Measurements from ENCODE around the gene MYH7. TPM values are rescaled to one million over a fixed set of nuclear protein-coding genes. Genes with fewer than 3 reads are reported as not detected.
"Not testable (repeated sequence)": the region's sequence is repeated elsewhere in the genome, so short reads cannot be mapped to it uniquely, and the experiment has no call there.

MYH7 gene
- total RNA-seq, 1 experiment from 2014 or later = not detected

- no peak overlapping the region for H3K27ac ChIP-seq (ENCODE audit: low read depth, low read length, poor library complexity, severe bottlenecking)
- no TSS peak for BruUV-seq (replicated peaks)
- no peak for DNase-seq (ENCODE audit: low spot score)
- TF ChIP-seq CTCF (conservative IDR thresholded peaks at IDR 0.05; ENCODE audit: low read depth, low read length) = no peak
- TF ChIP-seq EZH2 (IDR thresholded peaks at IDR 0.05; ENCODE audit: borderline replicate concordance, low read depth, low read length, poor library complexity, severe bottlenecking) = no peak
- H3K36me3 ChIP-seq (ENCODE audit: insufficient read depth, low read length, poor library complexity, severe bottlenecking) = no peaks in the 10 kb centered on the region
- ChIA-PET CTCF (no interaction called here), POLR2A (ENCODE audit: low non-redundant PET) (no interaction called here)
- H3K9me3 ChIP-seq (ENCODE audit: low read depth, low read length, poor library complexity, severe bottlenecking) = no peaks in the 10 kb centered on the region
- no peak overlapping the region for H3K4me3 ChIP-seq (ENCODE audit: low read depth, low read length, poor library complexity, severe bottlenecking)
- H3K27me3 ChIP-seq (replicated peaks; ENCODE audit: insufficient read depth, low read depth, low read length, poor library complexity) = peaks cover 4% of the 10 kb centered on the region
- no peaks in the 10 kb centered on the region for H3K4me1 ChIP-seq (ENCODE audit: insufficient read depth, low read length, poor library complexity, severe bottlenecking)
- intact Hi-C loops (cut with micrococcal nuclease; ENCODE audit: unreplicated experiment) = no loop called here
These were observed 38.6 kb downstream of the MYH7 start for GRCh38 chr14:23396781-23397407.

DNA sequence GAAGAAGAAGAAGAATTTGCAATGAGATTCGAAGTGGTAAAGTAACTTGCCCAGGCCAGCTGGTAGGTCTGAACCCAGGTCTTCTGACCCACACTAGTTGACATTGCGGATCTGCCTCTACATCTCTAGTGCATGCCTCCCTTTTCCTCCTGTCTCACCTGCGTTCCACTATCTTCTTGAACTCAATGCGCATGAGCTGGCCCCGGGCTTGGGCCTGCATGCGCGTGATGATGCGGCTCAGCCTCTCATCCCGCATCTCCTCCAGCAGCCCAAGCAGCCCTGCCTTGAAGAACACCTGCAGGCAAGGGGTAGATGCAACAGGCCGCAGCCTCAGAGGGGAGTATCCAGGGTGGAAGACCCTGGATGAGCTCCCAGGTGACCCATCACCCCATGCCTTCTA is 39.3 kb downstream of the MYH7 start:
- intact Hi-C loops (cut with micrococcal nuclease; ENCODE audit: unreplicated experiment) = no loop called here
- no peaks in the 10 kb centered on the region for H3K36me3 ChIP-seq (ENCODE audit: insufficient read depth, low read length, poor library complexity, severe bottlenecking)
- H3K27ac ChIP-seq (ENCODE audit: low read depth, low read length, poor library complexity, severe bottlenecking) = no peak overlapping the region
- no peak overlapping the region for H3K4me3 ChIP-seq (ENCODE audit: low read depth, low read length, poor library complexity, severe bottlenecking)
- CTCF ChIA-PET = no interaction called here
- H3K9me3 ChIP-seq (ENCODE audit: low read depth, low read length, poor library complexity, severe bottlenecking) = no peaks in the 10 kb centered on the region
- no peak for DNase-seq (ENCODE audit: low spot score)
- peaks cover 5% of the 10 kb centered on the region for H3K27me3 ChIP-seq (replicated peaks; ENCODE audit: insufficient read depth, low read depth, low read length, poor library complexity)
- no TSS peak for BruUV-seq (replicated peaks)
- TF ChIP-seq EZH2 (IDR thresholded peaks at IDR 0.05; ENCODE audit: borderline replicate concordance, low read depth, low read length, poor library complexity, severe bottlenecking) (no peak), CTCF (conservative IDR thresholded peaks at IDR 0.05; ENCODE audit: low read depth, low read length) (no peak)
- POLR2A ChIA-PET (ENCODE audit: low non-redundant PET) = no interaction called here
- no peaks in the 10 kb centered on the region for H3K4me1 ChIP-seq (ENCODE audit: insufficient read depth, low read length, poor library complexity, severe bottlenecking)

DNA sequence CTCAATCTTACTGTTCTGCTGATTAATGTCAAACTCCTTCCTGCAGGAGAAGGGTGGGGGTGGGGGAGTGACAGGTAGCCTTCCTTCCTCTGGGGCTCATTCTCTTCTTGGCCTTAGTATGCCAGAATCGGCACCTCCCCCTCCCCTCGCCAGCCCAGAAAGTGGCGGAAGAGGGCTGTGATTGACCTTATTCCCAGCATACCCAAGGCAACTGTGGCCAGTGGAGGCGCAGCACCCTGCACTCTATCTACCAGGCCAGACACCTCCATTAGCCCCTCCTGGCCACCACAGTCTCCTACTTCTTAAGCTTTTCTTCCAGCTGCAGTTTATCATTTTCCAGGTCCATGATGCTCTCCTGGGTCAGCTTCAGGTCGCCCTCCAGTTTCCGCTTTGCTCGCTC is 42.8 kb downstream of the MYH7 start:
- TF ChIP-seq EZH2 (IDR thresholded peaks at IDR 0.05; ENCODE audit: borderline replicate concordance, low read depth, low read length, poor library complexity, severe bottlenecking) (no peak), CTCF (conservative IDR thresholded peaks at IDR 0.05; ENCODE audit: low read depth, low read length) (no peak)
- no TSS peak for BruUV-seq (replicated peaks)
- ChIA-PET POLR2A (ENCODE audit: low non-redundant PET) (interaction anchor here (0.6 kb wide), 2 partner anchors 8 to 10 kb away, joined by 4 to 7 read pairs; no protein-coding TSS in a partner anchor), CTCF (interaction anchor here (1.6 kb wide), 1 partner anchor 13 kb away, joined by 3 read pairs; no protein-coding TSS in a partner anchor)
- Histone ChIP-seq H3K4me3 (ENCODE audit: low read depth, low read length, poor library complexity, severe bottlenecking) (no peak overlapping the region), H3K27me3 (replicated peaks; ENCODE audit: insufficient read depth, low read depth, low read length, poor library complexity) (peaks cover 9% of the 10 kb centered on the region), H3K27ac (ENCODE audit: low read depth, low read length, poor library complexity, severe bottlenecking) (no peak overlapping the region), H3K9me3 (ENCODE audit: low read depth, low read length, poor library complexity, severe bottlenecking) (no peaks in the 10 kb centered on the region), H3K36me3 (ENCODE audit: insufficient read depth, low read length, poor library complexity, severe bottlenecking) (no peaks in the 10 kb centered on the region), H3K4me1 (ENCODE audit: insufficient read depth, low read length, poor library complexity, severe bottlenecking) (no peaks in the 10 kb centered on the region)
- no peak for DNase-seq (ENCODE audit: low spot score)
- intact Hi-C loops (cut with micrococcal nuclease; ENCODE audit: unreplicated experiment) = no loop called here

DNA sequence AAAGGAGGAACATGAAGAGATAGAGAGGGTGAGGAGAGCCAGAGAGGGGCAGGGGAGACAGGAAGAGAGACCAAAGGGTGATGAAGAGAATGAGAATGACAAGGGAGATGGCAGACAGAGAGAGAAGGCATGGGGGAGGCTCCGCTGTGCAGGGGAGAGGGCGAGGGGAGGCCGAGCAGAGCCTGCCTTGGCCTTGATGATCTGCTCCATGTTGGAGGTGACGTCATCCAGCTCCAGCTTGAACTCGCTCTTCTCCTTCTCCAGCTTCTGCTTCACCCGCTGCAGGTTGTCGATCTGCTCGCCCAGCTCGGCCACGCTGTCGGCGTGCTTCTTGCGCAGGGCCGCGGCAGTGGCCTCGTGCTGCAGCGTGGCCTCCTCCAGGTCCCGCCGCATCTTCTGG is 45.6 kb downstream of the MYH7 start:
- DNase-seq (ENCODE audit: low spot score); POLR2A ChIA-PET (ENCODE audit: low non-redundant PET); intact Hi-C loops (cut with micrococcal nuclease; ENCODE audit: unreplicated experiment); H3K27me3 ChIP-seq (replicated peaks; ENCODE audit: insufficient read depth, low read depth, low read length, poor library complexity); H3K4me1 ChIP-seq (ENCODE audit: insufficient read depth, low read length, poor library complexity, severe bottlenecking); H3K36me3 ChIP-seq (ENCODE audit: insufficient read depth, low read length, poor library complexity, severe bottlenecking); CTCF ChIA-PET; H3K9me3 ChIP-seq (ENCODE audit: low read depth, low read length, poor library complexity, severe bottlenecking); H3K4me3 ChIP-seq (ENCODE audit: low read depth, low read length, poor library complexity, severe bottlenecking); BruUV-seq (replicated peaks); H3K27ac ChIP-seq (ENCODE audit: low read depth, low read length, poor library complexity, severe bottlenecking): not testable (repeated sequence)
